Caco-2 (cell line): ENCODE measurements around the gene MEMO1. TPM values are rescaled to one million over a fixed set of nuclear protein-coding genes. Genes with fewer than 3 reads are reported as not detected.

ENCODE experiments used
- BruUV-seq: library from RNA; stranded (reverse); fragments of 400-500 nt; replicated peaks from 2 replicates; lab custom pipeline; 2021; lab: Mats Ljungman, UMichigan
- CTCF ChIA-PET: fragments of 300-600 bp; sonication (Branson Sonifier 250); formaldehyde crosslinking; loops from one replicate; lab custom pipeline; 2022; ENCODE audit warnings: antibody characterized with exemption; lab: Charles Lee
- POLR2A ChIA-PET: fragments of 300-600 bp; sonication (Branson Sonifier 250); formaldehyde crosslinking; loops from one replicate; lab custom pipeline; 2022; ENCODE audit warnings: antibody characterized with exemption; lab: Charles Lee
- DNase-seq, 2 experiments: peaks; one replicate each; pipeline versions ENCODE4 v3.0.0 to v3.0.0-alpha.2; 2020 to 2022
- H3K27me3 ChIP-seq: replicated peaks from 2 replicates; pipeline ENCODE4 v1.6.0; 2011; ENCODE audit warnings: low read length; ENCODE audit not compliant: control insufficient read depth, insufficient read depth
- H3K36me3 ChIP-seq: 2 replicates; pipeline ENCODE4 v1.5.1; 2011; ENCODE audit warnings: low read length; ENCODE audit not compliant: control insufficient read depth, insufficient read depth
- H3K4me1 ChIP-seq: fragments of 250-450 bp; sonication (Bioruptor Pico); 2 replicates; pipeline ENCODE4 v1.5.1; 2020; ENCODE audit warnings: mild to moderate bottlenecking
- H3K4me3 ChIP-seq: 2 replicates; pipeline ENCODE4 v1.5.1; 2011; ENCODE audit warnings: low read depth, mild to moderate bottlenecking, control low read depth, low read length
- H3K9me3 ChIP-seq: fragments of 250-450 bp; sonication (Bioruptor Pico); 2 replicates; pipeline ENCODE4 v1.5.1; 2020; ENCODE audit warnings: mild to moderate bottlenecking, moderate library complexity
- H3K27ac Mint-ChIP-seq: one replicate; pipeline ENCODE4 v1.8.0; 2022; ENCODE audit warnings: mixed read lengths; ENCODE audit not compliant: unreplicated experiment
- H3K27me3 Mint-ChIP-seq: one replicate; pipeline ENCODE4 v1.8.0; 2022; ENCODE audit warnings: mixed read lengths; ENCODE audit not compliant: insufficient read depth, unreplicated experiment
- H3K36me3 Mint-ChIP-seq: one replicate; pipeline ENCODE4 v1.8.0; 2022; ENCODE audit warnings: mild to moderate bottlenecking, mixed read lengths; ENCODE audit not compliant: insufficient read depth, unreplicated experiment
- H3K4me1 Mint-ChIP-seq: one replicate; pipeline ENCODE4 v1.8.0; 2022; ENCODE audit warnings: low read depth, mixed read lengths; ENCODE audit not compliant: unreplicated experiment
- H3K4me3 Mint-ChIP-seq: one replicate; pipeline ENCODE4 v1.8.0; 2022; ENCODE audit warnings: mild to moderate bottlenecking, moderate library complexity, mixed read lengths; ENCODE audit not compliant: unreplicated experiment
- H3K9me3 Mint-ChIP-seq: one replicate; pipeline ENCODE4 v1.8.0; 2022; ENCODE audit warnings: mixed read lengths; ENCODE audit not compliant: unreplicated experiment
- CTCF ChIP-seq, 2 experiments: fragments of 200-600 bp in 1 of 2; IDR thresholded peaks; 1 replicate in 1 of 2; 2 replicates in 1 of 2; pipeline versions ENCODE4 v1.5.1 to v1.8.0; 2011 to 2022; ENCODE audit warnings: antibody characterized with exemption in 1 of 2, control low read depth in 1 of 2, inconsistent platforms in 1 of 2, low read depth in 1 of 2, low read length in 1 of 2, mild to moderate bottlenecking in 1 of 2, moderate library complexity in 1 of 2; ENCODE audit not compliant: insufficient read depth in 1 of 2, severe bottlenecking in 1 of 2, unreplicated experiment in 1 of 2
- intact Hi-C: fragments of 100-400 bp; cut with micrococcal nuclease; formaldehyde crosslinking; loops from one replicate; pipeline ENCODE4 v1.10.0; 2022; ENCODE audit not compliant: unreplicated experiment
- total RNA-seq: library from RNA; stranded (reverse); gene quantifications from 2 replicates; pipeline ENCODE4 v1.2.3, GENCODE V29; 2022

Gene MEMO1
- total RNA-seq, 1 experiment from 2014 or later, result 79.0 TPM

- Mint-ChIP-seq H3K27ac (peak overlapping the region; percentile 39), H3K4me3 (no peak overlapping the region), H3K9me3 (no peaks in the 10 kb centered on the region), H3K4me1 (peaks cover 30% of the 10 kb centered on the region), H3K36me3 (peaks cover 14% of the 10 kb centered on the region), H3K27me3 (no peaks in the 10 kb centered on the region)
- DNase-seq, result no peak
- Histone ChIP-seq H3K4me3 (no peak overlapping the region), H3K4me1 (peaks cover 21% of the 10 kb centered on the region), H3K9me3 (no peaks in the 10 kb centered on the region), H3K27me3 (no peaks in the 10 kb centered on the region), H3K36me3 (no peaks in the 10 kb centered on the region)
- POLR2A ChIA-PET, result interaction anchor here (0.5 kb wide), 1 partner anchor 228 kb away, joined by 4 read pairs; no protein-coding TSS in a partner anchor
- CTCF ChIA-PET, result no interaction called here
- no TSS peak for BruUV-seq
- intact Hi-C loops, result loop anchor here (5.0 kb wide), 1 partner anchor 37 kb away; no protein-coding TSS in a partner anchor
- no peak for TF ChIP-seq CTCF (IDR thresholded peaks at IDR 0.05; ENCODE audit: insufficient read depth in 1 of 2, low read depth in 1 of 2, low read length in 1 of 2, severe bottlenecking in 1 of 2, unreplicated experiment in 1 of 2)
Measured at GRCh38 chr2:31983762-31984467, 26.9 kb downstream of the MEMO1 start.

- Mint-ChIP-seq H3K9me3 (no peaks in the 10 kb centered on the region), H3K4me1 (peaks cover 15% of the 10 kb centered on the region), H3K27me3 (no peaks in the 10 kb centered on the region), H3K36me3 (peaks cover 18% of the 10 kb centered on the region), H3K27ac (no peak overlapping the region), H3K4me3 (no peak overlapping the region)
- no peak for TF ChIP-seq CTCF (IDR thresholded peaks at IDR 0.05; ENCODE audit: insufficient read depth in 1 of 2, low read depth in 1 of 2, low read length in 1 of 2, severe bottlenecking in 1 of 2, unreplicated experiment in 1 of 2)
- BruUV-seq, result no TSS peak
- Histone ChIP-seq H3K4me1 (peaks cover 13% of the 10 kb centered on the region; the same call in 1 of the 2 replicates), H3K27me3 (no peaks in the 10 kb centered on the region), H3K4me3 (no peak overlapping the region), H3K9me3 (no peaks in the 10 kb centered on the region), H3K36me3 (no peaks in the 10 kb centered on the region)
- POLR2A ChIA-PET, result no interaction called here
- peak in 1 of 2 experiments; percentile 24 for DNase-seq
- CTCF ChIA-PET, result no interaction called here
- intact Hi-C loops, result loop anchor here (5.0 kb wide), 1 partner anchor 34 kb away; no protein-coding TSS in a partner anchor
Measured at GRCh38 chr2:31980674-31981356, 30.0 kb downstream of the MEMO1 start.

GRCh38 chr2:31979956-31980355 lies 30.9 kb downstream of the MEMO1 start:
- Histone ChIP-seq H3K4me1 (peaks cover 13% of the 10 kb centered on the region; the same call in 1 of the 2 replicates), H3K36me3 (no peaks in the 10 kb centered on the region), H3K4me3 (no peak overlapping the region), H3K27me3 (no peaks in the 10 kb centered on the region), H3K9me3 (no peaks in the 10 kb centered on the region)
- TF ChIP-seq CTCF (IDR thresholded peaks at IDR 0.05; ENCODE audit: insufficient read depth in 1 of 2, low read depth in 1 of 2, low read length in 1 of 2, severe bottlenecking in 1 of 2, unreplicated experiment in 1 of 2), result no peak
- H3K27ac Mint-ChIP-seq, result no peak overlapping the region
- no TSS peak for BruUV-seq
- no peak for DNase-seq
- ChIA-PET CTCF (no interaction called here), POLR2A (no interaction called here)
- H3K27me3 Mint-ChIP-seq, result no peaks in the 10 kb centered on the region
- H3K4me1 Mint-ChIP-seq, result peaks cover 15% of the 10 kb centered on the region
- no peaks in the 10 kb centered on the region for H3K9me3 Mint-ChIP-seq
- H3K4me3 Mint-ChIP-seq, result no peak overlapping the region
- intact Hi-C loops, result loop anchor here (5.0 kb wide), 1 partner anchor 33 kb away; no protein-coding TSS in a partner anchor
- peaks cover 18% of the 10 kb centered on the region for H3K36me3 Mint-ChIP-seq
